ENCODE data around the gene ASAH2B.

GRCh38 chr10:50805981-50806622 lies 66.4 kb downstream of the ASAH2B start:
- TF ChIP-seq CEBPB (IDR thresholded peaks at IDR 0.05; ENCODE audit: low read depth, low read length), result no peak
- TF ChIP-seq CTCF (conservative IDR thresholded peaks at IDR 0.05; ENCODE audit: low read depth, low read length), result no peak
- no peak for TF ChIP-seq POLR2A (IDR thresholded peaks at IDR 0.05; ENCODE audit: low read depth, low read length)
- TF ChIP-seq RFX5 (IDR thresholded peaks at IDR 0.05; ENCODE audit: low read depth, low read length), result no peak
- TF ChIP-seq BHLHE40 (IDR thresholded peaks at IDR 0.05; ENCODE audit: low read depth, low read length), result no peak
- no peak for TF ChIP-seq RCOR1 (IDR thresholded peaks at IDR 0.05; ENCODE audit: insufficient replicate concordance, low read length)
- TF ChIP-seq USF2 (IDR thresholded peaks at IDR 0.05; ENCODE audit: low read depth, low read length), result no peak

Data from IMR-90 (cell line).